ENCODE results near the gene CHST6.

Gene CHST6

GRCh38 chr16:75472908-75473877, 22.0 kb downstream of the CHST6 start:
- H3K14ac ChIP-seq (ENCODE audit: low read length in 2 of 2): peak overlapping the region in 1 of 2 experiments; percentile 35
- H3K4ac ChIP-seq (ENCODE audit: low read depth in 1 of 2, low read length in 2 of 2): no peak overlapping the region
- H2BK120ac ChIP-seq (ENCODE audit: low read depth, low read length): no peak overlapping the region
- H3K36me3 ChIP-seq (ENCODE audit: control insufficient read depth in 1 of 2, insufficient read depth in 2 of 2, low read depth in 1 of 2, low read length in 2 of 2): no peaks in the 10 kb centered on the region
- no peak overlapping the region for H2BK15ac ChIP-seq (ENCODE audit: low read depth, poor library complexity, severe bottlenecking)
- DNase-seq: no peak
- H3K23ac ChIP-seq (ENCODE audit: low read length in 2 of 2): no peak overlapping the region
- no peak overlapping the region for H2BK5ac ChIP-seq (ENCODE audit: low read depth, low read length, poor library complexity, severe bottlenecking)
- 96% methylated on average over 17 of the region's 17 CpGs for WGBS
- H3K9me3 ChIP-seq (ENCODE audit: control insufficient read depth, low read length): no peaks in the 10 kb centered on the region
- H2BK12ac ChIP-seq (ENCODE audit: low read length in 2 of 2): no peak overlapping the region
- no peak overlapping the region for H3K4me3 ChIP-seq (ENCODE audit: insufficient read depth in 1 of 2, low read depth in 1 of 2, low read length in 2 of 2)
- H3K27me3 ChIP-seq (ENCODE audit: control insufficient read depth in 1 of 2, insufficient read depth in 1 of 2, low read length in 2 of 2): peaks cover 0 to 11% of the 10 kb centered on the region in 2 experiments
- no peaks in the 10 kb centered on the region for H3K79me1 ChIP-seq (replicated peaks; ENCODE audit: low read length, poor library complexity, severe bottlenecking)
- no peaks in the 10 kb centered on the region for H3K4me1 ChIP-seq (ENCODE audit: control insufficient read depth, insufficient read depth, low read depth, low read length)
- H3K27ac ChIP-seq (ENCODE audit: low read length, poor library complexity, severe bottlenecking): no peak overlapping the region
- H2AK5ac ChIP-seq (ENCODE audit: low read length, severe bottlenecking): no peak overlapping the region
- H4K91ac ChIP-seq (ENCODE audit: low read length): no peak overlapping the region
- no peak overlapping the region for H3K9ac ChIP-seq (ENCODE audit: low read length)
- H4K8ac ChIP-seq (ENCODE audit: low read length): no peak overlapping the region
- H2AFZ ChIP-seq (ENCODE audit: low read depth, low read length): no peak overlapping the region
- H3K18ac ChIP-seq (ENCODE audit: low read depth in 1 of 2, low read length in 2 of 2): no peak overlapping the region
- no peak overlapping the region for H3K4me2 ChIP-seq (ENCODE audit: low read length, poor library complexity, severe bottlenecking)

GRCh38 chr16:75471723-75472633, 23.3 kb downstream of the CHST6 start:
- no peaks in the 10 kb centered on the region for H3K4me1 ChIP-seq (ENCODE audit: control insufficient read depth, insufficient read depth, low read depth, low read length)

DNA sequence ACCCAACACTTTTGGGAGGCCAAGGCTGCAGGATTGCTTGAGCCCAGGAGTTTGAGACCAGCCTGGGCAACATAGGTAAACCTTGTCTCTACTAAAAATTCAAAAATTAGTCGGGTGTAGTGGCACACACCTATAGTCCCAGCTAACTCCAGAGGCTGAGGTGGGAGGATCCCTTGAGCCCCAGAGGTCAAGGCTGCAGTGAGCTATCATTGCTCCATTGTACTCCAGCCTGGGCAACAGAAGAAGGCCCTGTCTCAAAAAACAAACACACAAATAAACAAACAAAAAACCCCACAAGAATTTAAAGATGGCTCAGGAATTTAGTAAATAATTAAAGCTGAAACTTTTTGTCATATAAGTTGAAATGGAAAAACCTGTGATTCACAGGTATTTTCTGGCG, 28.5 kb downstream of the CHST6 start:
- Histone ChIP-seq H4K91ac (ENCODE audit: low read length) (no peak overlapping the region), H3K27ac (ENCODE audit: low read length, poor library complexity, severe bottlenecking) (no peak overlapping the region), H3K23ac (ENCODE audit: low read length in 2 of 2) (no peak overlapping the region), H2BK5ac (ENCODE audit: low read depth, low read length, poor library complexity, severe bottlenecking) (no peak overlapping the region), H3K9ac (ENCODE audit: low read length) (no peak overlapping the region), H3K4me3 (ENCODE audit: insufficient read depth in 1 of 2, low read depth in 1 of 2, low read length in 2 of 2) (no peak overlapping the region), H3K18ac (ENCODE audit: low read depth in 1 of 2, low read length in 2 of 2) (no peak overlapping the region), H2AFZ (ENCODE audit: low read depth, low read length) (no peak overlapping the region), H3K4me1 (ENCODE audit: control insufficient read depth, insufficient read depth, low read depth, low read length) (peaks cover 1% of the 10 kb centered on the region), H3K79me1 (replicated peaks; ENCODE audit: low read length, poor library complexity, severe bottlenecking) (no peaks in the 10 kb centered on the region), H4K8ac (ENCODE audit: low read length) (no peak overlapping the region), H2BK12ac (ENCODE audit: low read length in 2 of 2) (no peak overlapping the region), H2BK120ac (ENCODE audit: low read depth, low read length) (no peak overlapping the region), H3K9me3 (ENCODE audit: control insufficient read depth, low read length) (no peaks in the 10 kb centered on the region), H3K36me3 (ENCODE audit: control insufficient read depth in 1 of 2, insufficient read depth in 2 of 2, low read depth in 1 of 2, low read length in 2 of 2) (no peaks in the 10 kb centered on the region), H3K27me3 (ENCODE audit: control insufficient read depth in 1 of 2, insufficient read depth in 1 of 2, low read length in 2 of 2) (no peaks in the 10 kb centered on the region), H3K4me2 (ENCODE audit: low read length, poor library complexity, severe bottlenecking) (no peak overlapping the region), H3K4ac (ENCODE audit: low read depth in 1 of 2, low read length in 2 of 2) (no peak overlapping the region), H2AK5ac (ENCODE audit: low read length, severe bottlenecking) (no peak overlapping the region), H2BK15ac (ENCODE audit: low read depth, poor library complexity, severe bottlenecking) (no peak overlapping the region), H3K14ac (ENCODE audit: low read length in 2 of 2) (no peak overlapping the region)
- DNase-seq: no peak
- WGBS: 83% methylated on average over 2 of the region's 2 CpGs

More at GRCh38 chr16:75471723-75472633, 23.3 kb downstream of the CHST6 start:
- Histone ChIP-seq H3K14ac (ENCODE audit: low read length in 2 of 2) (no peak overlapping the region), H3K4me3 (ENCODE audit: insufficient read depth in 1 of 2, low read depth in 1 of 2, low read length in 2 of 2) (no peak overlapping the region), H3K9me3 (ENCODE audit: control insufficient read depth, low read length) (no peaks in the 10 kb centered on the region), H3K36me3 (ENCODE audit: control insufficient read depth in 1 of 2, insufficient read depth in 2 of 2, low read depth in 1 of 2, low read length in 2 of 2) (no peaks in the 10 kb centered on the region), H3K23ac (ENCODE audit: low read length in 2 of 2) (no peak overlapping the region), H3K27me3 (ENCODE audit: control insufficient read depth in 1 of 2, insufficient read depth in 1 of 2, low read length in 2 of 2) (peaks cover 0 to 7% of the 10 kb centered on the region in 2 experiments), H2BK12ac (ENCODE audit: low read length in 2 of 2) (no peak overlapping the region), H3K4ac (ENCODE audit: low read depth in 1 of 2, low read length in 2 of 2) (no peak overlapping the region), H3K18ac (ENCODE audit: low read depth in 1 of 2, low read length in 2 of 2) (no peak overlapping the region), H2BK15ac (ENCODE audit: low read depth, poor library complexity, severe bottlenecking) (no peak overlapping the region), H3K4me2 (ENCODE audit: low read length, poor library complexity, severe bottlenecking) (no peak overlapping the region), H3K27ac (ENCODE audit: low read length, poor library complexity, severe bottlenecking) (no peak overlapping the region), H2BK120ac (ENCODE audit: low read depth, low read length) (no peak overlapping the region), H3K79me1 (replicated peaks; ENCODE audit: low read length, poor library complexity, severe bottlenecking) (no peaks in the 10 kb centered on the region), H2AFZ (ENCODE audit: low read depth, low read length) (no peak overlapping the region), H4K91ac (ENCODE audit: low read length) (no peak overlapping the region), H2BK5ac (ENCODE audit: low read depth, low read length, poor library complexity, severe bottlenecking) (no peak overlapping the region), H4K8ac (ENCODE audit: low read length) (no peak overlapping the region), H2AK5ac (ENCODE audit: low read length, severe bottlenecking) (no peak overlapping the region), H3K9ac (ENCODE audit: low read length) (no peak overlapping the region)
- peak; percentile 72 for DNase-seq
- 33% methylated on average over 7 of the region's 10 CpGs for WGBS

Data from mesenchymal stem cell (in vitro differentiated cells and primary cell).